Parathyroid adenoma (tissue), 2 donors: ENCODE results near the gene RAB29.

Source experiments
- H2AFZ ChIP-seq: fragments of 300-600 bp; sonication (generic); one replicate; pipeline ENCODE4 v1.7.0; 2017; ENCODE audit warnings: antibody characterized with exemption, mild to moderate bottlenecking
- H3K27ac ChIP-seq: fragments of 300-600 bp; sonication (generic); one replicate; pipeline ENCODE4 v1.7.0; 2017
- H3K27me3 ChIP-seq: fragments of 300-600 bp; sonication (generic); one replicate; pipeline ENCODE4 v1.7.0; 2017; ENCODE audit warnings: low read length; ENCODE audit not compliant: control insufficient read depth, insufficient read depth
- H3K36me3 ChIP-seq: fragments of 300-600 bp; sonication (generic); one replicate; pipeline ENCODE4 v1.7.0; 2017; ENCODE audit warnings: low read length; ENCODE audit not compliant: control insufficient read depth, insufficient read depth
- H3K4me1 ChIP-seq: fragments of 300-600 bp; sonication (generic); one replicate; pipeline ENCODE4 v1.7.0; 2017; ENCODE audit warnings: control low read depth
- H3K4me2 ChIP-seq: fragments of 300-600 bp; sonication (generic); one replicate; pipeline ENCODE4 v1.7.0; 2017; ENCODE audit warnings: low read length
- H3K4me3 ChIP-seq: fragments of 300-600 bp; sonication (generic); one replicate; pipeline ENCODE4 v1.7.0; 2017; ENCODE audit warnings: low read depth, low read length
- H3K79me2 ChIP-seq: fragments of 300-600 bp; sonication (generic); one replicate; pipeline ENCODE4 v1.7.0; 2017; ENCODE audit warnings: control low read depth
- H3K9ac ChIP-seq: fragments of 300-600 bp; sonication (generic); one replicate; pipeline ENCODE4 v1.7.0; 2017; ENCODE audit warnings: mild to moderate bottlenecking
- H3K9me3 ChIP-seq: fragments of 300-600 bp; sonication (generic); one replicate; pipeline ENCODE4 v1.7.0; 2017; ENCODE audit warnings: low read length; ENCODE audit not compliant: control insufficient read depth
- TF ChIP-seq, protein P1 (sequence below): fragments of 300-600 bp; sonication (generic); IDR thresholded peaks from one replicate; pipeline ENCODE4 v1.7.0; 2017; ENCODE audit warnings: antibody characterized with exemption, mild to moderate bottlenecking
- donor health status: primary hyperparathyroidism.

The RAB29 gene

DNA sequence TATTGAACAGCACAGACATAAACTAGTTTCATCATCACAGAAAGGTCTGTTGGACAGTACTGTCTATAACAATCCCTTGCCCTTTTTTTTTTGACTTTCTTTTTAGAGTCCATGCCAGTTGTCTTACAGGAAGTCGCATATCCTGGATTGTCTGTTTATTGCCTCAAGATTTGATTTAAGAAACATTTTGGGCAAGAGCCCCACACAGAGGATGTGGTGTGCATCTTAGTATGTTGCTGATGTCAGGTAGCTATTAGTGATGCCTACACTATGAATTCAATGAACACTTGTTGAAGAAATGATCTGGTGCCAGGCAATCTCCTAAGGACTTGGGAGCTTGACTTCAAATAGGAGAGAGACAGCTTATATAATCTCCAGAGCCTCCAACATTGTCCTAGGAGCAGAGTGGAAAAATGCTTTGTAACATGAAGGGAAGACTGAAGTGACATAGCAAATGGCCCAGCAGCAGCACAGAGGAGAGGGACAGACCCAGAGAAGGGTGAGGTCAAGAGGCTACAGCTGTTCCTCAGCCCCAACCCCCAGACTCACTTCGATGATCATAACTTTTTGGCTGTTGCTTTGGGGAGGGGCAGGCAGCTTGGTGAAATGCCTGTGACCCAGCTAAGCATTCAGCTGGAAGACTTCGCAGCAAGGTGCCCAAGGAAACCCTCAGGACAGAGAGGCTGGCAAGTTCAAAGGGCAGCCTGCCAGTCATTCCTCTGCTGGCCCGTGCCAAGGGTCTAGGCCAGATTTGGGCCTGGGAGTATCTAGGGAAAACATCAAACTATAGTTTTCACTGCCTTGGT is 7.5 kb upstream of the RAB29 start:
- Histone ChIP-seq H3K27me3 (no peaks in the 10 kb centered on the region), H3K9me3 (no peaks in the 10 kb centered on the region), H3K4me2 (no peak overlapping the region), H3K4me3 (no peak overlapping the region), H3K36me3 (no peaks in the 10 kb centered on the region), H3K9ac (no peak overlapping the region), H2AFZ (no peak overlapping the region), H3K27ac (no peak overlapping the region), H3K79me2 (no peaks in the 10 kb centered on the region), H3K4me1 (no peaks in the 10 kb centered on the region)
- TF ChIP-seq, protein P1, sequence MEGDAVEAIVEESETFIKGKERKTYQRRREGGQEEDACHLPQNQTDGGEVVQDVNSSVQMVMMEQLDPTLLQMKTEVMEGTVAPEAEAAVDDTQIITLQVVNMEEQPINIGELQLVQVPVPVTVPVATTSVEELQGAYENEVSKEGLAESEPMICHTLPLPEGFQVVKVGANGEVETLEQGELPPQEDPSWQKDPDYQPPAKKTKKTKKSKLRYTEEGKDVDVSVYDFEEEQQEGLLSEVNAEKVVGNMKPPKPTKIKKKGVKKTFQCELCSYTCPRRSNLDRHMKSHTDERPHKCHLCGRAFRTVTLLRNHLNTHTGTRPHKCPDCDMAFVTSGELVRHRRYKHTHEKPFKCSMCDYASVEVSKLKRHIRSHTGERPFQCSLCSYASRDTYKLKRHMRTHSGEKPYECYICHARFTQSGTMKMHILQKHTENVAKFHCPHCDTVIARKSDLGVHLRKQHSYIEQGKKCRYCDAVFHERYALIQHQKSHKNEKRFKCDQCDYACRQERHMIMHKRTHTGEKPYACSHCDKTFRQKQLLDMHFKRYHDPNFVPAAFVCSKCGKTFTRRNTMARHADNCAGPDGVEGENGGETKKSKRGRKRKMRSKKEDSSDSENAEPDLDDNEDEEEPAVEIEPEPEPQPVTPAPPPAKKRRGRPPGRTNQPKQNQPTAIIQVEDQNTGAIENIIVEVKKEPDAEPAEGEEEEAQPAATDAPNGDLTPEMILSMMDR = no peak

DNA sequence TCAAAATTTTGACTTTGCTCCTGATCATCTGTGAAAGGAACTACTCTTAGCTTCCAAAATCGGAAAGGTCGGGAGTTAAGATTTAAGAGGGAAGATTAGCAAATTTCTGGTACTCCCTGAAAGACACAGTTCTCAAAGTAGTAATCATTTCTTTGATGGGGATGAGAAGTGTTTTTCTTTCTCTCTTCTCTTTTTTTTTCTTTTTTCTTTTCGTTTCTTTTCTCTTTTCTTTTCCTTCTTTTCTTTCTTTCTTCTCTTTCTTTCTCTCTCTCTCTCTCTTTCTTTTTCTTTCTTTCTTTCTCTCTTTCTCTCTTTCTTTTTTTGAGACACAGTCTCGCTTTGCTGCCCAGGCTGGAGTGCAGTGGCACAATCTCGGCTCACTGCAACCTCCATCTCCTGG is 5.1 kb upstream of the RAB29 start:
- Histone ChIP-seq H3K4me1 (no peaks in the 10 kb centered on the region), H3K27me3 (no peaks in the 10 kb centered on the region), H3K4me2 (no peak overlapping the region), H3K4me3 (no peak overlapping the region), H3K36me3 (no peaks in the 10 kb centered on the region), H3K9ac (no peak overlapping the region), H3K27ac (no peak overlapping the region), H3K9me3 (no peaks in the 10 kb centered on the region), H3K79me2 (no peaks in the 10 kb centered on the region), H2AFZ (no peak overlapping the region)
- TF ChIP-seq, protein P1 = no peak

DNA sequence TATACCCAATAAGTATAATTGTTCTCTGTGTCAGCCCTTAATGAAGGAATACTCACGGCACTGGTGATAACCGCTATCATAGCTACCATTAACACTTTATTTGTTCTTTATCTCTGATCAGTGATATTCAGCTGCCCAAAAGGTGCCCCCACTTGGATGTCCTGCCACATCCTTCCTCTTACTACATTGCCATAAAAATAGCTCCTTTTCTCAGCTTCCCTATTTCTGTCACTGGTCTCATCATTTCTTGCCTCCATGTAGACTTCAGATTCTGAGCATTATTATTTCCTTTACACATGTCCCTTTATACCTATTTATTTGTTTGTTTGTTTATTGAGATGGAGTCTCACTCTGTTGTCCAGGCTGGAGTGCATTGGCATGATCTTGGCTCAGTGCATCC is 2.7 kb upstream of the RAB29 start:
- no peaks in the 10 kb centered on the region for H3K4me1 ChIP-seq
- H3K36me3 ChIP-seq = no peaks in the 10 kb centered on the region
- no peak overlapping the region for H3K9ac ChIP-seq
- no peak overlapping the region for H2AFZ ChIP-seq
- TF ChIP-seq, protein P1 = no peak
- no peaks in the 10 kb centered on the region for H3K27me3 ChIP-seq
- H3K4me3 ChIP-seq = no peak overlapping the region
- no peaks in the 10 kb centered on the region for H3K9me3 ChIP-seq
- H3K27ac ChIP-seq = no peak overlapping the region
- H3K79me2 ChIP-seq = no peaks in the 10 kb centered on the region
- H3K4me2 ChIP-seq = no peak overlapping the region

DNA sequence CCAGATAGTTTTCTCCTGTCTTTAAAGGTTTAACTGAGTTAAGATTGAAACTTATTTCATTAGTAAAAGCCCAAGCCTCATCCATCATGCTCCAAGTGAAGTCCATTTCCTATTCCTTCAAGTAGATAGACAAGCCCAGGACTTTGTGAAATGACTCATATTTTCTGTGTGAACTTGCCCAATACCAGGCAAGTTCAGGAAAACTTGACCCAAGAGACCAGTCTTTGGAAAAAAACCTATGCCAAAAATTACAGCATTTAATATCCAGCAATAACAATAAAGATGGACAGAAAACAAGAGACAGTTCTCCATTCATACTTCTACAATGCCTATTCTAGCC is 405 bp upstream of the RAB29 start:
- TF ChIP-seq, protein P1 = no peak
- Histone ChIP-seq H3K4me1 (no peaks in the 10 kb centered on the region), H3K27me3 (no peaks in the 10 kb centered on the region), H3K9ac (no peak overlapping the region), H3K9me3 (no peaks in the 10 kb centered on the region), H3K4me2 (peak overlapping the region; percentile 98), H2AFZ (peak overlapping the region; percentile 90), H3K36me3 (no peaks in the 10 kb centered on the region), H3K27ac (no peak overlapping the region), H3K4me3 (peak overlapping the region; percentile 98), H3K79me2 (no peaks in the 10 kb centered on the region)
